Skeletal muscle cell (primary cell): ENCODE measurements around the gene THBS1.

Experiments
- DNase-seq: peaks from one replicate; pipeline ENCODE4 v3.0.0-alpha.2; 2010; ENCODE audit warnings: low read depth
- H3K4me3 ChIP-seq: 2 replicates; pipeline ENCODE4 v1.5.1; 2011; ENCODE audit warnings: low read depth, mild to moderate bottlenecking, control low read depth, low read length, moderate library complexity

Gene THBS1

DNA sequence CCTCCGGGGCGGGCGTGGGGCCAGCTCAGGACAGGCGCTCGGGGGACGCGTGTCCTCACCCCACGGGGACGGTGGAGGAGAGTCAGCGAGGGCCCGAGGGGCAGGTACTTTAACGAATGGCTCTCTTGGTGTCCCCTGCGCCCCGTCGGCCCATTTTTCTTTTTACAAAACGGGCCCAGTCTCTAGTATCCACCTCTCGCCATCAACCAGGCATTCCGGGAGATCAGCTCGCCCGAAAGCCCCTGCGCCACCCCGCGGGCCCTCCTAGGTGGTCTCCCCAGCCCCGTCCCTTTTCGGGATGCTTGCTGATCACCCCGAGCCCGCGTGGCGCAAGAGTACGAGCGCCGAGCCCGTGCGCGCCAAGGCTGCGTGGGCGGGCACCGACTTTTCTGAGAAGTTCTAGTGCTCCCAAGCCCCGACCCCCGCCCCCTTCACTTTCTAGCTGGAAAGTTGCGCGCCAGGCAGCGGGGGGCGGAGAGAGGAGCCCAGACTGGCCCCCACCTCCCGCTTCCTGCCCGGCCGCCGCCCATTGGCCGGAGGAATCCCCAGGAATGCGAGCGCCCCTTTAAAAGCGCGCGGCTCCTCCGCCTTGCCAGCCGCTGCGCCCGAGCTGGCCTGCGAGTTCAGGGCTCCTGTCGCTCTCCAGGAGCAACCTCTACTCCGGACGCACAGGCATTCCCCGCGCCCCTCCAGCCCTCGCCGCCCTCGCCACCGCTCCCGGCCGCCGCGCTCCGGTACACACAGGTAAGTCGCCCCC lies at the start of gene THBS1:
THBS1 (plus strand) TSS at position 595 of the 757 bp plus-strand sequence. CDS start 779 bp downstream, outside the sequence.
- peak within 1 kb of the TSS; percentile 84 for H3K4me3 ChIP-seq
- DNase-seq, result peak; percentile 90

DNA sequence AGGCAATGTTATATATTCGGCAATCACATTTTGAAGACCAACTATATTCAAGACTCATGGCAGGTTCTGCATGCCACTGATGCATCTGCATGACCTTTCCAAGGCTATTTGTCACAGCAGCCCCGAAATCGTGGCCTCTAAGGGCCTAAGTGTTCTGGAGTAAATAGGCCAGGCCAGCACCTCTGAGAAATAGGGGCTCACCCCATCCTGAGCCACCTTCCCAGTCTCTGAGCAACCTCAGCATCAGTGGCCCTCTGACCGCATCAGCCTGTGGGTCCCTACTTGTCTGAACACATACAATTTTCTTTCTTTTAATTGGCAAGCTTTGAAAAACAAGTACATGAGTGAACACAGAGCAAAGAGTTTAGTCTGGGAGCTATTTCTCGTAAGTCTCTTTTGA lies 45.9 kb upstream of the THBS1 start:
- no peak for DNase-seq
- H3K4me3 ChIP-seq, result no peak overlapping the region

GRCh38 chr15:39535466-39535865 lies 45.4 kb upstream of the THBS1 start:
- H3K4me3 ChIP-seq, result no peak overlapping the region
- DNase-seq, result no peak

DNA sequence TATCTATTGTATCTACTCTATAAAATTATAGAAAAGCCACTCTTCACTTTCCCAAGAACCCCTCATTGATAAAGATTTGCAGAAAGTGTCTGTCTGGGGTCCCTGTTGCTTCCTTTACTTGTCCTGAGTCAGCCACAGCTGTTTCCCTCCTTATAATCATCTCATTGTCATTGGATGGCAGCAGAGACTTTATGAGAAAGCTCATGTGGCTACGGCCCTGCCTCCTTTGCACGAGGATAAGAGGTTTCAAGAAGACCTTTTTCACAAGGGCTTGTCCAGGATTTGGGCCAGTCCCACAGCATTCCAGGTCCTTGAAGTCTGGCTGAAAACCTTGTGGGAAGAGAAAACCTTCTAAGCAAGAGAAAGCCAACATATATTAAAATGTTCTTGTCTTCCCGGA lies 41.9 kb upstream of the THBS1 start:
- no peak overlapping the region for H3K4me3 ChIP-seq
- DNase-seq, result no peak

DNA sequence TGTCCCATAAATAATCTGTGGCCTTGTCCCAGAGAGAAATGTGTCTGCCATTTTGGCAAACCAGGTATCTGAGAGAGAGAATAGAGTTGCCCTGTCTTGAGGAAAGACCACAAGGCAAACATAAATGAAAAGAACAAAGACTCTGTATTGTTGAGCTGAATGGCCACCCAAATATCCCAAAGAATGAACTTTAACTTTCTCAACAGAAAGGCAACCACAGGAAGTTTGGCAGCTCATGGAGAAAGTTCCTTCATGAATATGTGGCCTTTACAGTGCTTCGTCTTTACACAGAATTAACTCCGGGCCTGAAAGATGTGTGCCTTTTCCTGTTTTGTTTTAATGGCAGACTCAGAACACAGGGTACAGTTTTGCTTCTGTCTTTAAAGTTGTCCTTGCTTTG lies 41.4 kb upstream of the THBS1 start:
- no peak overlapping the region for H3K4me3 ChIP-seq
- no peak for DNase-seq

DNA sequence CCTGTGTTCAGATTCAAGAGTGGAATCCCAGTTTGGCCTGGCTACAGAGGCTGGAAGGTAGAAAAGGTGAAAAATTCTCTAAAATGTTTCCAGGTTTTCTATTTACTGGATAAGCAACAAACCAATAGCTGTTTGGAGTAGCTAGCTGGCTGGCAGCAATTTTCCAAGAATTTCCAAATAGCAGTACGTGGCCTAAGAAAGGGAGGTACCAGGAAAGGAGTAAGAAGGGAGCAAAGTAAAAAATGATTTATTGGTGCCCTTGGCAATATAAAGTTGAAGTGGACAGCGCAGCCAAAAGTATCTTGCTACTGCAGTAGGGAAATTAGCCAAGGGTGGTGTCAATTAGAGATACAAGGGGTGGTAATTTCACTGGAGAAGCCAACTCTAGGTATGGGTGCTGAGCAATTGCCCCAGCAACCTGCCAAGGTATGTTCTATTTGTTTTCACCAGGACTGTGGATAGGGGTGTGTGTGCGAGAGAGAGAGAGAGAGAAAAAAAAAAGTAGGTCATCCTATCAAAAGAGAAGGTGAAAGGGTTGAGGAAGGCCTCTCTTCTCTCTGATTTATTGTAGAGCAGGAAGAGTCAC lies 40.8 kb upstream of the THBS1 start:
- no peak for DNase-seq
- H3K4me3 ChIP-seq, result no peak overlapping the region

- DNase-seq, result no peak
- no peak overlapping the region for H3K4me3 ChIP-seq
Measured at GRCh38 chr15:39542385-39543065, 38.4 kb upstream of the THBS1 start.

- DNase-seq, result no peak
- H3K4me3 ChIP-seq, result no peak overlapping the region
Measured at GRCh38 chr15:39543651-39544050, 37.2 kb upstream of the THBS1 start.

DNA sequence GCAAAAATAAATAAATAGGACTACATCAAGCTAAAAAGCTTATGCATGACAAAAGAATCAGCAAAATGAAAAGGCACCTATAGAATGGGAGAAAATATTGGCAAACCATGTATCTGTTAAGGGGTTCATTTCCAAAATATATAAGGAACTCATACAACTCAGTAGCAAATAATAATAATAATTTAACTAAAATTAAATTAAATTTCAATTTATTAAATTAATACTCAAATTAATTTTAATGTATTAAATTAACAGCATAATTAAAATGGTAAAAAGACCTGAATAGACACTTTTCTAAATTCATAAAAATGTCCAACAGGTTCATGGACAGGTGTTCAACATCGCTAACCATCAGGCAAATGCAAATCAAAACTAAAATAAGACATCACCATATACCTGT lies 34.0 kb upstream of the THBS1 start:
- no peak overlapping the region for H3K4me3 ChIP-seq
- no peak for DNase-seq

DNA sequence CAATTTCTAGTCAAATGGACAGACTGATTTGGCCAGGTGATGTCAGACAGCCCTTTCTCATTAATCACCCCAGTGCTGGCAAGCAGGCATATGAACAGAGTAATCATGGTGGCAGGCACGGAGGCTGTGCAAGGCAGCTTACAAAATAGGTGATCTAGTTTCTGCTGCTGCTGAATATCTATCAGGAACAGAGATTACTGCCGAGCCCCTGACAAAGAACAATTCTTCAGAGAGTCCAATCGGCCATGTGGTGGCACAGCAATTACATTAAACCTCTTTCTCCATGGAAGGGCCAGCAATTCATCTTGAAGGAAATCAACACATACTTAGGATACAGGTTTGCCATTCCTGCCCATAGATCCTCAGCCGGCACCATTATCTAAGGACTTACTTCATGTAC lies 32.3 kb upstream of the THBS1 start:
- H3K4me3 ChIP-seq, result no peak overlapping the region
- DNase-seq, result no peak

DNA sequence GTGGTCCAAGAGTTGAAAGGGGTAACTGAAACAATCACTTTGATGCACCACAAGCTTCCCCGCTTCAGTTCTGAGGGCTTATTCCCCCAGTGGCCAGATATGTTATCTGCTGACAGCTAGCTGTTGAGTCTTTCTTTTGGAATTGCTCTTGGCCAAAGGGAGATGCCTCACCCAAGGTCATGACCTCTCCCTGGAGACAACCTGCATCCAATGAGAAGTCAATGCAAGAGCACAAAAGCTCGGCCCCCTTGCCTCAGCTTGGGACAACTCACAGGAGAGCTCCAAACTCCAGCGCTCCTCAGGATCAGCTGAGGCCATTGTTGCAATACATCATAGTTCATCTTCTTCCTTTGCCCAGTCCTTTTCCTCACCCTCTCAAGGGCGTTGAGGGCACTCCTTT lies 31.0 kb upstream of the THBS1 start:
- DNase-seq, result peak; percentile 58
- H3K4me3 ChIP-seq, result no peak overlapping the region

GRCh38 chr15:39551476-39551875 lies 29.4 kb upstream of the THBS1 start:
- no peak overlapping the region for H3K4me3 ChIP-seq
- no peak for DNase-seq

- DNase-seq, result no peak
- no peak overlapping the region for H3K4me3 ChIP-seq
Measured at GRCh38 chr15:39552556-39552955, 28.3 kb upstream of the THBS1 start.

DNA sequence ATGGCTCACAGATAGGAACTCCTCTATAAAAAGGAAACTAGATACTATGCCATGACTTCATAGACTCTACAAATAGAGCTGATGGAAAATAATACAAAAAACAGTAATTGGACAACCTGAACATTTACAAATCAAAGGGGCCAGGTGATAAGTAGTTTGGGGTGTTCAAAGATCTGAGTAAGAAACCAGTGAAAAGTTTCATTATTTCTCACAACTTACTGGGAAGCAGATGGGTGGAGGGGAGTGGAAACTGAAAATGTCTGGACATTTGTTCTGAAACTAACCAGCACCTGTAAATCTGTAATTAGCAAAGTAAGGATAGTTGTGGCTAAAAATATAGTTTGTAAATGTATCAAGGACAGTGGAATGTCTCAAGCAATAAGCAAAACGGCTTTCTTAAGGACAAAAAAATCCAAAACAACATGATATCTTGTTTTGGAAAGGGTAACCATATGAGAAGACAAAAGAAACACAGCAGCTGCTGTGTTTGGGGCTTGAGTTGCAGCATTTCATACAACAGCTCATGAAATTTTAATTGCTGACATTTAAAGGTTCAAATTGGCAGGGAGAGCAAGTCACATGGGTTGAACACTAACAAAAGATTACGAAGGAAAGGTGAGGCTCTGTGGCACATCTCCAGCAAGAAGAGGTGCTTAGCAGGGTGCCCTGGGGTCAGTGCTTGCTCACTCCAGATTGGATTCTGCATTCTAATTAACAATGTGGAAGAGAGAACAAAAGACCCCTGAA lies 26.8 kb upstream of the THBS1 start:
- no peak for DNase-seq

DNA sequence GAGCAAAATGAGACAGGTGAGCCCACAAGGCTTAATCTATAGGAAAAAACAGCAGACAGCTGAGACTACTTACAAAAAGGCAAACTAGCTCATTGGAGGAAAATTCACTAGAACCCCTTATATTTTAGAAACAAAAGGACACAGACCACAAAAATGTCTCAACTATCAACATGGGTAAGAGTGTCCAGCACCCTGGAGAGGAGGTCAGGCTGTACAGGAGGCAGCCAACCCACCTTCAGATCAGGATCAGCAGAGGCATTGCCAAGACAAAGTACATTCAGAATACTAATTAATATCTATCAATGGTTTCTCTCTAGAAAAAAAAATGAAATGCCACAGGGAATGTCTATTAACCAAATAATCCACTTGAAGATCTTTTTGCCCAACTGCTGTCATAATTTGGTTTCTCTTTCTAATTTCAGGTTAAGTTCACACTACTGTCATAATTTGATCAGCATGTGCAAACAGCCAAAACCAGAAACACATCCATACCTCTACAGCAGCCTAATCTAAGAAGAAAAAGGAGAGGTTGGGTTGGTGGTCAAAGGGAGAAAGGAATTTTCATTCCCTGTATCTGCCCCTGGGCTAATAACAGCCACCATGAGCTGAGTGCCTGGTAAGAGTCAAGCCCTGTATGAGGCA lies 26.0 kb upstream of the THBS1 start:
- no peak overlapping the region for H3K4me3 ChIP-seq
- no peak for DNase-seq

More for the DNA sequence above, 26.8 kb upstream of the THBS1 start:
- no peak overlapping the region for H3K4me3 ChIP-seq

- H3K4me3 ChIP-seq, result no peak overlapping the region
- no peak for DNase-seq
Measured at GRCh38 chr15:39555885-39556284, 25.0 kb upstream of the THBS1 start.

GRCh38 chr15:39556461-39556860 lies 24.4 kb upstream of the THBS1 start:
- DNase-seq, result no peak
- H3K4me3 ChIP-seq, result no peak overlapping the region

DNA sequence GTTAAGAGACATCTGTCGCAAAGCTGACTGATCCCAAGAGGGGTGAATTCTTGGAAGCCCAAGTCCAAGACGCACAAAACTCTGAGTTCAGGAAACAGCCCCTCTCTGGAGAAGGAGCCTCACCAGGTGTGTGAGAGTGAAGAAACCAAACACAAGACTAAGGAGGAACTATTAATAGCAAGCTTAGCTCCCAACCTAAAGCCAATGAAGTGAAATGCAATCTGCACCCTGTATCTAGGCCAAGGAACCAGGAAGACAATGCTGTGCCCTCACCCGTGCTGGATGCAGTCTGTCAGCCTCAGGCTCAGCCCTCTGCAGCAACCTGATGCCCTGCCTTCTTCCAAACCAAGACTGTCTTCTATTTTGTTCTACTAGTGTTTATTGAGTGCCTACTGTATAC lies 22.5 kb upstream of the THBS1 start:
- no peak for DNase-seq
- H3K4me3 ChIP-seq, result no peak overlapping the region

- no peak overlapping the region for H3K4me3 ChIP-seq
- DNase-seq, result no peak
Measured at GRCh38 chr15:39564972-39565665, 15.8 kb upstream of the THBS1 start.
